Measurements from ENCODE around the gene PRKCA. TPM values are rescaled to one million over a fixed set of nuclear protein-coding genes. Genes with fewer than 3 reads are reported as not detected.
"Not testable (repeated sequence)": the region's sequence is repeated elsewhere in the genome, so short reads cannot be mapped to it uniquely, and the experiment has no call there.

Gene PRKCA
- total and polyA plus RNA-seq, 5 experiments from 2014 or later: 1.3 to 97.3 (median 5.8) TPM

GRCh38 chr17:66309793-66310192 is 7.4 kb downstream of the PRKCA start:
- peaks cover 51 to 93% (median 92%) of the 10 kb centered on the region in 4 donors for H3K4me1 Mint-ChIP-seq
- POLR2A ChIA-PET: interaction anchor here (0.7 to 0.8 kb wide), 3 partner anchors 8 to 18 kb away, joined by 3 to 4 read pairs (median 3); no protein-coding TSS in a partner anchor
- ATAC-seq: no peak
- no peaks in the 10 kb centered on the region for H3K27me3 Mint-ChIP-seq
- H3K4me3 Mint-ChIP-seq: peak overlapping the region in 6 of 10 donors; percentile 3 to 59 (median 24)
- peak overlapping the region; percentile 1 to 95 (median 64) for H3K27ac Mint-ChIP-seq
- H3K9me3 Mint-ChIP-seq: peaks cover 0 to 3% (median 0%) of the 10 kb centered on the region in 9 donors
- no peak for DNase-seq
- H3K36me3 Mint-ChIP-seq: peaks cover 3 to 42% (median 34%) of the 10 kb centered on the region in 3 donors

GRCh38 chr17:66310528-66311148 is 8.2 kb downstream of the PRKCA start:
- Mint-ChIP-seq H3K4me1 (peaks cover 51 to 92% (median 86%) of the 10 kb centered on the region in 4 donors), H3K9me3 (peaks cover 0 to 3% (median 0%) of the 10 kb centered on the region in 9 donors), H3K4me3 (peak overlapping the region in 8 of 10 donors; percentile 1 to 59 (median 39)), H3K27me3 (no peaks in the 10 kb centered on the region), H3K27ac (peak overlapping the region; percentile 12 to 95 (median 75)), H3K36me3 (peaks cover 3 to 44% (median 36%) of the 10 kb centered on the region in 3 donors)
- DNase-seq (no peak), ATAC-seq (peak in 1 of 2 donors; percentile 10)
- POLR2A ChIA-PET: interaction anchor here (0.7 to 1.1 kb wide), 2 partner anchors 10 to 12 kb away, joined by 3 to 4 read pairs; no protein-coding TSS in a partner anchor

GRCh38 chr17:66312912-66313311 is 10.5 kb downstream of the PRKCA start:
- H3K4me3 Mint-ChIP-seq: peak overlapping the region in 5 of 10 donors; percentile 40 to 73 (median 61)
- peak overlapping the region in 9 of 10 donors; percentile 7 to 95 (median 47) for H3K27ac Mint-ChIP-seq
- H3K27me3 Mint-ChIP-seq: no peaks in the 10 kb centered on the region
- POLR2A ChIA-PET: interaction anchor here (0.6 to 1.4 kb wide), 4 partner anchors 9 to 17 kb away, joined by 3 to 5 read pairs (median 4); partner anchors contain the start of gene PRKCA
- no peaks in the 10 kb centered on the region for H3K9me3 Mint-ChIP-seq
- peaks cover under 1 to 37% (median 22%) of the 10 kb centered on the region in 3 donors for H3K36me3 Mint-ChIP-seq
- DNase-seq (no peak), ATAC-seq (no peak)
- H3K4me1 Mint-ChIP-seq: peaks cover 50 to 89% (median 81%) of the 10 kb centered on the region in 4 donors

GRCh38 chr17:66313325-66313724 is 10.9 kb downstream of the PRKCA start:
- Mint-ChIP-seq H3K4me1 (peaks cover 49 to 89% (median 80%) of the 10 kb centered on the region in 4 donors), H3K36me3 (peaks cover 0 to 33% (median 19%) of the 10 kb centered on the region in 3 donors), H3K27me3 (no peaks in the 10 kb centered on the region), H3K27ac (peak overlapping the region in 7 of 10 donors; percentile 7 to 95 (median 47)), H3K9me3 (peaks cover 0 to under 1% (median 0%) of the 10 kb centered on the region in 9 donors), H3K4me3 (peak overlapping the region in 6 of 10 donors; percentile 19 to 73 (median 48))
- no peak for ATAC-seq
- DNase-seq: no peak
- POLR2A ChIA-PET: interaction anchor here (1.0 to 1.4 kb wide), 2 partner anchors 9 to 16 kb away, joined by 4 read pairs; no protein-coding TSS in a partner anchor

- Mint-ChIP-seq H3K36me3 (peaks cover 0 to 25% (median 12%) of the 10 kb centered on the region in 3 donors), H3K9me3 (peaks cover 0 to 2% (median 0%) of the 10 kb centered on the region in 9 donors), H3K4me1 (peaks cover 44 to 85% (median 75%) of the 10 kb centered on the region in 4 donors), H3K27ac (peak overlapping the region in 3 of 10 donors; percentile 45 to 76 (median 55)), H3K4me3 (peak overlapping the region in 2 of 10 donors; percentile 20 to 61), H3K27me3 (no peaks in the 10 kb centered on the region)
- POLR2A ChIA-PET: interaction anchor here (0.6 to 3.4 kb wide), 4 partner anchors 10 to 15 kb away, joined by 4 to 10 read pairs (median 4); no protein-coding TSS in a partner anchor
- no peak for DNase-seq
- no peak for ATAC-seq
Observed at GRCh38 chr17:66313995-66314659, 11.7 kb downstream of the PRKCA start.

- H3K4me1 Mint-ChIP-seq: peaks cover 26 to 60% (median 44%) of the 10 kb centered on the region in 4 donors
- no peaks in the 10 kb centered on the region for H3K27me3 Mint-ChIP-seq
- peaks cover 0 to 12% (median 4%) of the 10 kb centered on the region in 9 donors for H3K9me3 Mint-ChIP-seq
- peak overlapping the region in 7 of 10 donors; percentile 28 to 92 (median 58) for H3K27ac Mint-ChIP-seq
- no peak for DNase-seq
- H3K36me3 Mint-ChIP-seq: peaks cover 5 to 21% (median 17%) of the 10 kb centered on the region in 3 donors
- peak overlapping the region in 5 of 10 donors; percentile 2 to 30 (median 23) for H3K4me3 Mint-ChIP-seq
- POLR2A ChIA-PET: interaction anchor here (1.1 to 3.4 kb wide), 2 partner anchors 8 to 9 kb away, joined by 3 to 10 read pairs; no protein-coding TSS in a partner anchor
- no peak for ATAC-seq
Observed at GRCh38 chr17:66317629-66318028, 15.2 kb downstream of the PRKCA start.

- Mint-ChIP-seq H3K4me3 (no peak overlapping the region), H3K4me1 (peaks cover 25 to 61% (median 38%) of the 10 kb centered on the region in 4 donors), H3K27me3 (no peaks in the 10 kb centered on the region), H3K9me3 (peaks cover 0 to 18% (median 4%) of the 10 kb centered on the region in 9 donors), H3K27ac (no peak overlapping the region), H3K36me3 (peaks cover 9 to 29% (median 22%) of the 10 kb centered on the region in 3 donors)
- POLR2A ChIA-PET: no interaction called here
- no peak for ATAC-seq
- no peak for DNase-seq
Observed at GRCh38 chr17:66319226-66319625, 16.8 kb downstream of the PRKCA start.

- H3K27ac Mint-ChIP-seq: peak overlapping the region in 6 of 10 donors; percentile 20 to 90 (median 48)
- POLR2A ChIA-PET: interaction anchor here (0.7 to 3.4 kb wide), 2 partner anchors 8 to 11 kb away, joined by 3 to 16 read pairs; no protein-coding TSS in a partner anchor
- DNase-seq: no peak
- H3K27me3 Mint-ChIP-seq: no peaks in the 10 kb centered on the region
- H3K9me3 Mint-ChIP-seq: peaks cover 0 to 18% (median 4%) of the 10 kb centered on the region in 9 donors
- peak overlapping the region in 2 of 10 donors; percentile 20 to 39 for H3K4me3 Mint-ChIP-seq
- peaks cover 9 to 24% (median 13%) of the 10 kb centered on the region in 3 donors for H3K36me3 Mint-ChIP-seq
- ATAC-seq: no peak
- peaks cover 22 to 63% (median 45%) of the 10 kb centered on the region in 4 donors for H3K4me1 Mint-ChIP-seq
Observed at GRCh38 chr17:66322764-66323163, 20.4 kb downstream of the PRKCA start.

- H3K4me3 Mint-ChIP-seq, ATAC-seq, DNase-seq, H3K27me3 Mint-ChIP-seq: not testable (repeated sequence)
- peaks cover 13 to 24% (median 17%) of the 10 kb centered on the region in 3 donors for H3K36me3 Mint-ChIP-seq
- H3K9me3 Mint-ChIP-seq: peaks cover 0 to 18% (median 6%) of the 10 kb centered on the region in 9 donors
- POLR2A ChIA-PET: interaction anchor here (0.6 to 1.0 kb wide), 2 partner anchors 8 to 12 kb away, joined by 3 to 5 read pairs; no protein-coding TSS in a partner anchor
- H3K27ac Mint-ChIP-seq: peak overlapping the region; percentile 29 to 96 (median 80)
- H3K4me1 Mint-ChIP-seq: peaks cover 35 to 69% (median 54%) of the 10 kb centered on the region in 4 donors
Observed at GRCh38 chr17:66324381-66325004, 22.1 kb downstream of the PRKCA start.

GRCh38 chr17:66326476-66327047 is 24.1 kb downstream of the PRKCA start:
- peaks cover 0 to 11% (median 4%) of the 10 kb centered on the region in 9 donors for H3K9me3 Mint-ChIP-seq
- DNase-seq: no peak
- H3K27ac Mint-ChIP-seq: peak overlapping the region; percentile 4 to 97 (median 70)
- no peaks in the 10 kb centered on the region for H3K27me3 Mint-ChIP-seq
- peaks cover 44 to 82% (median 71%) of the 10 kb centered on the region in 4 donors for H3K4me1 Mint-ChIP-seq
- POLR2A ChIA-PET: interaction anchor here (0.5 to 2.5 kb wide), 6 partner anchors 10 to 1145 kb away, joined by 3 to 10 read pairs (median 4); no protein-coding TSS in a partner anchor
- H3K36me3 Mint-ChIP-seq: peaks cover 13 to 16% (median 15%) of the 10 kb centered on the region in 3 donors
- peak overlapping the region in 5 of 10 donors; percentile 1 to 28 (median 7) for H3K4me3 Mint-ChIP-seq
- ATAC-seq: no peak

GRCh38 chr17:66330646-66331037 is 28.2 kb downstream of the PRKCA start:
- H3K36me3 Mint-ChIP-seq: peaks cover 0 to 7% (median 5%) of the 10 kb centered on the region in 3 donors
- H3K27me3 Mint-ChIP-seq: no peaks in the 10 kb centered on the region
- DNase-seq (no peak), ATAC-seq (peak in 1 of 2 donors; percentile 0)
- H3K9me3 Mint-ChIP-seq: peaks cover 0 to 10% (median 0%) of the 10 kb centered on the region in 9 donors
- peak overlapping the region; percentile 69 to 89 (median 84) for H3K4me3 Mint-ChIP-seq
- POLR2A ChIA-PET: interaction anchor here (0.7 to 3.7 kb wide), 12 partner anchors 9 to 84 kb away, joined by 3 to 46 read pairs (median 6); partner anchors contain the start of gene PRKCA
- H3K4me1 Mint-ChIP-seq: peaks cover 46 to 80% (median 78%) of the 10 kb centered on the region in 4 donors
- peak overlapping the region; percentile 92 to 99 (median 98) for H3K27ac Mint-ChIP-seq
